Melanocyte of skin (primary cell): ENCODE data around the gene OR6C2. TPM values are rescaled to one million over a fixed set of nuclear protein-coding genes. Genes with fewer than 3 reads are reported as not detected.

Experiments
- total RNA-seq, 2 donors: library from RNA; depleted of rRNA; stranded (reverse); fragments of >200 nt; gene quantifications; 2 replicates each; pipeline ENCODE4 v1.2.3, GENCODE V29; 2012

The OR6C2 gene
- total RNA-seq, result not detected

GRCh38 chr12:55443776-55444175, at the start of gene OR6C2:
Gene OR6C2, plus strand, starts transcription at chr12:55444076. Its CDS starts 8,138 bp downstream, at chr12:55452214.

GRCh38 chr12:55400229-55400628, 43.6 kb upstream of the OR6C2 start, which contains the start of gene OR6C65:
Gene OR6C65, plus strand, starts transcription at chr12:55400529. Its CDS starts 0 bp downstream, at chr12:55400529.

GRCh38 chr12:55425954-55426353, 17.9 kb upstream of the OR6C2 start, which contains the start of gene OR6C76:
Gene OR6C76, plus strand, starts transcription at chr12:55426254. Its CDS starts 0 bp downstream, at chr12:55426254.

GRCh38 chr12:55470088-55470829, 26.4 kb downstream of the OR6C2 start, which contains the start of gene OR6C70:
Gene OR6C70, minus strand, starts transcription at chr12:55470138. Its CDS starts 0 bp downstream, at chr12:55470138.

GRCh38 chr12:55492078-55492477, 48.2 kb downstream of the OR6C2 start, which contains the start of gene OR6C68:
Gene OR6C68, plus strand, starts transcription at chr12:55492378. Its CDS starts 0 bp downstream, at chr12:55492378.

Other genes with a start within 250 kb of the OR6C2 start
- not detected for gene OR10A7, start 223.1 kb upstream of the OR6C2 start, total RNA-seq
- gene OR6C74, start 199.5 kb upstream of the OR6C2 start, total RNA-seq, result under 1 TPM in 1 of 2 donors, not detected in 1; under 0.01 TPM
- gene OR6C6, start 147.5 kb upstream of the OR6C2 start, total RNA-seq, result not detected
- not detected for gene OR6C1, start 129.7 kb upstream of the OR6C2 start, total RNA-seq
- gene OR6C3, start 113.3 kb upstream of the OR6C2 start, total RNA-seq, result not detected
- gene OR6C75, start 81.1 kb upstream of the OR6C2 start, total RNA-seq, result not detected
- not detected for gene OR6C65, start 43.5 kb upstream of the OR6C2 start, total RNA-seq
- gene OR6C76, start 17.8 kb upstream of the OR6C2 start, total RNA-seq, result not detected
- gene OR6C70, start 26.1 kb downstream of the OR6C2 start, total RNA-seq, result not detected
- not detected for gene OR6C68, start 48.3 kb downstream of the OR6C2 start, total RNA-seq
- not detected for gene OR6C4, start 105.5 kb downstream of the OR6C2 start, total RNA-seq
- not detected for gene OR2AP1, start 128.4 kb downstream of the OR6C2 start, total RNA-seq
- not detected for gene OR10P1, start 192.8 kb downstream of the OR6C2 start, total RNA-seq